Measurements from ENCODE around the gene DFFB. TPM values are rescaled to one million over a fixed set of nuclear protein-coding genes. Genes with fewer than 3 reads are reported as not detected.

Gene DFFB
- total RNA-seq, 2 experiments from 2014 or later = 9.0 to 9.5 TPM

DNA sequence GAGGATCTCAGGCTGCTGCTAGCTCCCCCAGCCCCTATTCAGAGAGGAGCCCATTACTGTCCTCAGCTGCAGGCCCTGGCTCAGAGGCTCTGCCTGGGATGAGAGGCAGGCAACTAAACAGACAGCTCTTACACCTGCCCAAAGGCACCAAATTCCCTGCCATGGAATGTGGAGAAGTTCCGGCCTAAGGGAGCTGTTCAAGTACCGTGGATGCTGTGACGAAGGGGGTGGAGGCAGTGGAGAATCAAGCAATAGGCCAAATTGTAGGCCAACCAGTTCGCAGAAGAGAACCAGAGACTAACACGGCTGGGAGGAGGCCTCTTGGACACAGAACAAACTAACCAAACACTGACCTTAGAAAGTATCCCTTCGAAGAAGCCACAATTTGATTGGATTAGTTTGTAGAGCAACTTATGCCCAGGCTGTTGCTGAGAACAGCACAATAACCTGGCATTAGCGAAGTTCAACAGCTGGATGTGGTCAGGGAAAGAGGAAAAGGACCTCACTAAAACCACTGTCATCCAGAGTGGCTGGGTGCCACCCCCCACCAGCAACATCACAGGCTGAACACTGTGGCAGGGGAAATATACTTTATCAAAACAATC is 39.2 kb downstream of the DFFB start:
- Mint-ChIP-seq H3K27ac (no peak overlapping the region), H3K27me3 (no peaks in the 10 kb centered on the region), H3K36me3 (ENCODE audit: low read depth) (peaks cover 18% of the 10 kb centered on the region), H3K9me3 (peaks cover 6% of the 10 kb centered on the region), H3K4me3 (no peak overlapping the region), H3K4me1 (peaks cover 30% of the 10 kb centered on the region)
- CTCF ChIA-PET = no interaction called here
- DNase-seq = no peak
- POLR2A ChIA-PET = no interaction called here

DNA sequence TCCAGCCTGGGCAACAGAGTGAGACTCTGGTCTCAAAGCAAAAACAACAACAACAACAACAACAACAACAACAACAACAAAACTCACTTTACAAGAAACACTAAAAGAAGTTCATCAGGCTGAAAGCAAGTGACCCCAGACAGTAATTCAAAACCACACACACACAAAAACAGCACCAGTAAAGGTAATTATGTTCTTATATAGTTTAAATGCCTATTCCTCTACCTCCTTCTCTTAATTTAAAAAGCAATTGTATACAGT is 41.1 kb downstream of the DFFB start:
- peaks cover 15% of the 10 kb centered on the region for H3K36me3 Mint-ChIP-seq (ENCODE audit: low read depth)
- H3K4me1 Mint-ChIP-seq = peaks cover 45% of the 10 kb centered on the region
- no peak overlapping the region for H3K27ac Mint-ChIP-seq
- peaks cover 6% of the 10 kb centered on the region for H3K9me3 Mint-ChIP-seq
- POLR2A ChIA-PET = no interaction called here
- no peak for DNase-seq
- no peak overlapping the region for H3K4me3 Mint-ChIP-seq
- CTCF ChIA-PET = interaction anchor here (2.1 kb wide), 1 partner anchor 41 kb away, joined by 10 read pairs; the partner anchor contains the start of genes CEP104 and DFFB
- H3K27me3 Mint-ChIP-seq = no peaks in the 10 kb centered on the region

DNA sequence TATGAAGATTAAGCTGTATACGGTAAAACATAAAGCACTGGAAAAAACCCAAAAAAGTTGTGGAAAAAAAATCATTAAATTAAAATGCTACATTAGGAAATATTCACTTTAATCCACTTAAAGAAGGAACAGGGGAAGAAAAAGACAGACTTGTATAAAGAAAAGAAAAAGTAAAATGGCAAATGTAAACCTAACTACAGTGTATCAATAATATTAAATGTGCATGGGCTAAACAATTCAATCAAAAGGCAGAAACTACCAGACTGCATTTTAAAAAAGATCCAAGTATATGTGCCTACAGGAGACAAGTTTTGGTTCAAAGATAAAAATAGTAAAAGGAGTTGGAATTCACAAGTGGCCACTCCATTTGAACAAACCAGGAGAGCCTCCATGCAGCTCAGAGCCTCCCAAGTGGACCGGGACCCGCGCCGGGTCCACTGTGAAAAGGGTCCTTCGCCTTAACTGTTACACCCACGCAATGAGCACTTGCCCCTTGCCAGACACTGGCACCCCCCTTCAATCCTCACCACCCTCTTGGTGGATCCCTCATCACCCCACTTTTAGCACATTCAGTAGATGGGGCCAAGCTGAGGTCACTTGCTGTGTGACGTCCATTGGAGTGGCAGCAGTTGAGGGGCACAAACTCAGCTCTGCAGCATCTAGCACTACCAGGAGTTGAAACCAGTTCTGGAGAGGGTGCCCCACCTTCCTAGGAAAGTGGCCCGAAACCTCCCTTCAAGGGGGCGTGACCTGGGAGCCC is 41.9 kb downstream of the DFFB start:
- CTCF ChIA-PET = interaction anchor here (0.9 to 2.1 kb wide), 6 partner anchors 8 to 44 kb away, joined by 3 to 10 read pairs (median 4); partner anchors contain the start of genes CEP104 and DFFB
- peak overlapping the region; percentile 94 for H3K4me3 Mint-ChIP-seq
- peaks cover 50% of the 10 kb centered on the region for H3K4me1 Mint-ChIP-seq
- no peak for DNase-seq
- peak overlapping the region; percentile 99 for H3K27ac Mint-ChIP-seq
- peaks cover 15% of the 10 kb centered on the region for H3K36me3 Mint-ChIP-seq (ENCODE audit: low read depth)
- POLR2A ChIA-PET = interaction anchor here (0.9 to 3.2 kb wide), 7 partner anchors 8 to 106 kb away, joined by 3 to 21 read pairs (median 6); partner anchors contain the start of genes CEP104, DFFB and LRRC47
- H3K27me3 Mint-ChIP-seq = no peaks in the 10 kb centered on the region
- H3K9me3 Mint-ChIP-seq = peaks cover 6% of the 10 kb centered on the region

DNA sequence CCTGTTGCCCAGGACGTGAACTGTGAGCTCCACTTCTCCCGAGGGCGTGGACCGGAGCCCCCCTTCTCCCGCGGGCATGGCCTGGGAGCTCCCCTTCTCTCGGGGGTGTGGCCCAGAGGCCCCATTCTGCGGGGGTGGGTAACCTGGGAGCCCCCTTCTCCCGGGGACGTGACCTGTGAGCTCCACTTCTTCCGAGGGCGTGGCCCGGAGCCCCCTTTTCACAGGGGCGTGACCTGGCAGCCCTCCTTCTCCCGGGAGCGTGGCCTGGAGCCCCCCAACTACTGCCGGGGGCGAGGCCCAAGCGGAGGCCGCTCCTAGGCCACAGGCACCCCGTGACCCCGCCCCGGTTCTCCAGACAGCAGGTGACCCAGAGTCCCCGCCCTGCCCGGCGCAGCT is 42.5 kb downstream of the DFFB start:
- DNase-seq = no peak
- H3K4me1 Mint-ChIP-seq = peaks cover 50% of the 10 kb centered on the region
- H3K27me3 Mint-ChIP-seq = no peaks in the 10 kb centered on the region
- H3K4me3 Mint-ChIP-seq = peak overlapping the region; percentile 94
- POLR2A ChIA-PET = interaction anchor here (0.9 to 3.2 kb wide), 8 partner anchors 9 to 106 kb away, joined by 3 to 21 read pairs (median 6); partner anchors contain the start of genes CEP104, DFFB and LRRC47
- peaks cover 6% of the 10 kb centered on the region for H3K9me3 Mint-ChIP-seq
- CTCF ChIA-PET = interaction anchor here (0.9 to 2.1 kb wide), 6 partner anchors 9 to 45 kb away, joined by 3 to 10 read pairs (median 4); partner anchors contain the start of genes CEP104 and DFFB
- peaks cover 15% of the 10 kb centered on the region for H3K36me3 Mint-ChIP-seq (ENCODE audit: low read depth)
- peak overlapping the region; percentile 99 for H3K27ac Mint-ChIP-seq

DNA sequence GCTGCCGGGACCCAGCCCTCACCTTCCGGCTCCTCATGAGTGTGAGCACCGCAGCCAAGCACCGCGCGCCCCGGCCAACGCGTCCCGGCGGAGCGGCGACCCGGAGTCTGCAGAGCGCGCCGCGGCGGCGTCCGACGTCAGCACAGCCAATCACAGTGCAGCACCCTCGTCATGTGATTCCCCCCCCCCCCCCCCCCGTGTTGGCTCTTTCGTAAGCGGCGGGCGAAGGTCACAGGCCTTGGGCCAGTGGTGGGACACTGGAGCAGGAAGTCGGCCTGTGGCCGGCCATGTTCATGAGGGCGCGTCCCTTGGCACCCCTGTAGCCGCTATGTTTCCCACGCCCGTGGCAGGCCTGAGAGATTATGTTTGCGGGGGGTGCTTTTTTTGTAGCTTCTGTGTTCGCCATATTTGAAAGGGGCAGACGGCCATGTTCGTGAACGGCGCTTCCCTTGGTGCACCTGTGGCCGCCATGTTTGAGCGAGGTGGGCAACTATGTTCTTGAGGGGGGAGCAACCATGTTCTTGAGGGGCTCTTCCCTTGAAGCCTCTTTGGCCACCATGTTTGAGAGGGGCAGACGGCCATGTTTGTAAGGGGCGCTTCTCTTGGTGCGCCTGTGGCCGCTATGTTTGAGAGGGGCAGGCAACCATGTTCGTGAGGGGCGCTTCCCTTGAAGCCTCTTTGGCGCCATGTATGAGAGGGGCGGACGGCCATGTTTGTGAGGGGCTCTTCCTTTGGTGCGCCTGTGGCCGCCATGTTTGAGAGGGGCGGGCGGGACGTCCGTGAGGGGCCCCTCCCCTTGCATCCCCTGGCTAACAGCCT is 43.1 kb downstream of the DFFB start, which contains the start of gene C1orf174:
Gene C1orf174 (minus strand): TSS at position 123 of the 819 bp plus-strand sequence. CDS start 86 bp downstream, at position 37.
- Mint-ChIP-seq H3K27ac (peak within 1 kb of the TSS; percentile 99), H3K36me3 (ENCODE audit: low read depth) (peaks cover 15% of the 10 kb centered on the region), H3K9me3 (peaks cover 6% of the 10 kb centered on the region), H3K4me1 (peaks cover 50% of the 10 kb centered on the region), H3K27me3 (no peaks in the 10 kb centered on the region), H3K4me3 (peak within 1 kb of the TSS; percentile 94)
- ChIA-PET POLR2A (interaction anchor here (0.9 to 3.2 kb wide), 8 partner anchors 9 to 107 kb away, joined by 3 to 21 read pairs (median 6); partner anchors contain the start of genes CEP104, DFFB and LRRC47), CTCF (interaction anchor here (0.9 to 2.1 kb wide), 7 partner anchors 9 to 281 kb away, joined by 3 to 10 read pairs (median 3); partner anchors contain the start of genes CEP104 and DFFB)
- DNase-seq = peak; percentile 93

DNA sequence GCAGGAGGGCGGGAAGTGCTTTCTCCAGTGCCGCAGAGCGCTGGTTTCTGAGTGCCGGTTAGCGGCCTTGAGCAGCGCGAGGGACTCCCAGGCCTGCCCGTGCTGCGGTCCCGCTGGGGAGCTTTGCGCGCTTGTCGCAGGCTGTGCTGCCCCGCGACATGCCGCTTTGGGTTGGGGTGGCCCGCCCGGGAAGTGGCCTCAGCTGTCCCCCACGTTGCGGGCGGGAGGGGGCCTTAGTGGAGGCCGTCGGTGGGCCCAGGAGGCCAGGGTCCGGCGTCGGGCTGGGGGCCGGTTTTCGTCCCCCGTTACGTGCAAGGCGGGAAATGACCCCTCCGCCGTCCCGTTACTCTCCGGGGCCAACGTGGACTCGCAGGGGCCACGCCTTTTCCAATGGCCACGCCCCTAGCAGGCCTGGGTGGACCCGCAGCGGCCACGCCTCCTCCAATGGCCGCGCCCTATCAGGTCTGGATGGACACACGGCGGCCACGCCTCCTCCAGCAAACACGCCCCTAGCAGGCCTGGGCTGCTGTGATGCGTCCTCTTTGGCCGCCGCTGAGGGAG is 43.8 kb downstream of the DFFB start:
- peaks cover 6% of the 10 kb centered on the region for H3K9me3 Mint-ChIP-seq
- peak overlapping the region; percentile 94 for H3K4me3 Mint-ChIP-seq
- POLR2A ChIA-PET = interaction anchor here (1.2 to 3.2 kb wide), 5 partner anchors 10 to 105 kb away, joined by 5 to 21 read pairs (median 12); partner anchors contain the start of genes CEP104, DFFB and LRRC47

DNA sequence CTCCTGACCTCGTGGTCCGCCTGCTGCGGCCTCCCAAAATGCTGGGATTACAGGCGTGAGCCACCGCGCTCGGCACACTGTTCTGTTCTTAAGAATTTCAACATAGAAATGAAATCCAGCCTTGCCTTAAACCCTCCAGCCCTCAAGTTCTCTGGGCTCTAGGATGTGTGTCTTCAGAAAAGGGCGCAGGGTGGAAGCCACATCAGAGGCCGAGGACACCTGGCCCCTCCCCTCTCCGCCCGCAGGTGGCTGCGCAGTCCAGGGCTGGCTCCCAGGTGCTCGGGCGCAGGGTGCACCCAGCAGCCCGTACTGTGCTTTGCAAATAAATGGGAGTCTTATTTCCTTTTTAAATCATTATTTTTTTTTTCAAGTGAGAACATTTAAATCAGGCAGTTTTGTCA is 44.8 kb downstream of the DFFB start:
- peak overlapping the region; percentile 94 for H3K4me3 Mint-ChIP-seq
- no peaks in the 10 kb centered on the region for H3K27me3 Mint-ChIP-seq
- peaks cover 6% of the 10 kb centered on the region for H3K9me3 Mint-ChIP-seq
- POLR2A ChIA-PET = interaction anchor here (1.7 to 3.1 kb wide), 3 partner anchors 11 to 45 kb away, joined by 7 to 21 read pairs (median 12); partner anchors contain the start of genes CEP104 and DFFB
- DNase-seq = peak; percentile 29
- CTCF ChIA-PET = interaction anchor here (1.1 to 2.8 kb wide), 4 partner anchors 10 to 45 kb away, joined by 3 to 9 read pairs (median 4); partner anchors contain the start of genes CEP104 and DFFB
- H3K36me3 Mint-ChIP-seq (ENCODE audit: low read depth) = peaks cover 7% of the 10 kb centered on the region
- H3K4me1 Mint-ChIP-seq = peaks cover 56% of the 10 kb centered on the region
- peak overlapping the region; percentile 99 for H3K27ac Mint-ChIP-seq

More for the DNA sequence above, 43.8 kb downstream of the DFFB start:
- H3K36me3 Mint-ChIP-seq (ENCODE audit: low read depth) = peaks cover 15% of the 10 kb centered on the region
- DNase-seq = peak; percentile 92
- CTCF ChIA-PET = interaction anchor here (1.1 to 2.8 kb wide), 4 partner anchors 10 to 281 kb away, joined by 3 to 9 read pairs (median 4); partner anchors contain the start of genes CEP104 and DFFB
- no peaks in the 10 kb centered on the region for H3K27me3 Mint-ChIP-seq
- peaks cover 54% of the 10 kb centered on the region for H3K4me1 Mint-ChIP-seq
- peak overlapping the region; percentile 99 for H3K27ac Mint-ChIP-seq

DNA sequence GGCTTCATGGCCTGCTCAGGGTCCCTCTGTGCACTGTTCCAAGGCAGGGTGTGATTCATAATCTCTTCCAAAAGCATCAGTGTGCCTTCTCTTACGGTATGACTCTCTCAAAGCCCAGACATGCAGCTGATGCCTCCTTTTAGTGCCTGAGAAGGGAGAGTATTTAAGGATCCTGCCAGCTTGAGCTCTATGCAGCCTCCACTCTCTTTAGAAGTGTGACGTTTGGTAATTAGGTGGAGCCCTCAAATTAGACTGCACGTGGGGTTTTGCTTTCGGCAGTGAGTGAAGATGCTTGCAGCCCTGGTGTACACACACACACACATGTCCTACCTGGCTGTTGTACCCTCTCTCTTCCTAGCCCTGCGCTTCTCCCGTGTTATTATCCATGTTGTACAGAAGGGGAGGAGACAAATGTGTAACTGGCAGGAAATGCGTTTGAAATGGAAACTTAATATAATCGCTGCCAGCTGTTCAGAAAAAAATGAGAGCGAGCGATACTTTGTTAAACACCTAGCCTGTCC is 45.4 kb downstream of the DFFB start:
- peak; percentile 31 for DNase-seq
- Mint-ChIP-seq H3K4me1 (peaks cover 56% of the 10 kb centered on the region), H3K4me3 (peak overlapping the region; percentile 5), H3K9me3 (peaks cover 4% of the 10 kb centered on the region), H3K36me3 (ENCODE audit: low read depth) (peaks cover 4% of the 10 kb centered on the region), H3K27me3 (no peaks in the 10 kb centered on the region), H3K27ac (peak overlapping the region; percentile 99)
- CTCF ChIA-PET = interaction anchor here (1.0 to 2.8 kb wide), 4 partner anchors 9 to 127 kb away, joined by 3 to 9 read pairs (median 4); partner anchors contain the start of genes CEP104 and DFFB
- POLR2A ChIA-PET = interaction anchor here (1.7 to 2.3 kb wide), 2 partner anchors 12 to 45 kb away, joined by 7 to 12 read pairs; partner anchors contain the start of genes CEP104 and DFFB

DNA sequence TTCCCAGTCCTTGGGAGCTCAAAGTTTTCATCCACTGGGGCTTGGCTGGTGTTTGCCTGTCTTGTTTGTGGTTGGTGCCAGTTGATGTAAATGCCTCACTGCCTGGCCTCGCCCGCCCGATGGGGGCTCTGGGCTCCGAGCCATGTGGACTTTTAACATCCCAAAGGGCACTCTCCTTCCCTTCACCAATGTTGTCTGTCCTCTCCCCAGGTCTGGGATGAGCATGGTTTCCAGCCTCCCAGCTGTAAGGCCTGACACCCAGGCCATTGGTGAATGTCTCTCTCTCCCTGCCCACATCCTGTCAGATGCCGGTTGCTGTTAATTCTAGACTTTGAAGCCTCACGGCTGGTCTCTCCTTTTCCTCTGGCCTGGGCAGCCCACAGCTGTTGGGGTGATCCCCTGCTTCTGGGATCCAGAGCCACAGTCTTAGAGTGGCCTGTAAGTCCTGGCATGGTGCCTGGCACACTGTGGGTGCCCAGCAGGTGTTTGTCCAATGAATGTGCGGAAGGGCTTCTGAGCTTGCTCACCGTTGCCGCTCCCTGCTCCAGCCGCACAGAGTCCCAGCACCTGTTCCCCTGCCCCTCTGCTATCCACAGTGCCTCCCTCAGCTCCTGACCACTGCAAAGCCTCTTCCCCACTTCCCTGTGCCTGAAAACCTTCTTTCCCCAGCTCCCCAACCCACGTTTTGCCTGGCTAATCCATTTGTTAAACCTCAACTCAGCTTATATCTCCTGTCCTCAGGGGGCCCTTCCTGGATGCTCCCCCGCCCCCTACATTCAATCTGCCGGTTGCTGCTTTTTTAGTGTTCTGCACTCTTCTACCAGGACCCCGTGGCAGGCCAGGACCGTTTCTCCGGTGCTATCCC is 46.1 kb downstream of the DFFB start:
- ChIA-PET CTCF (interaction anchor here (1.0 to 2.8 kb wide), 4 partner anchors 9 to 127 kb away, joined by 3 to 9 read pairs (median 4); partner anchors contain the start of genes CEP104 and DFFB), POLR2A (interaction anchor here (1.7 to 2.3 kb wide), 2 partner anchors 13 to 46 kb away, joined by 7 to 12 read pairs; partner anchors contain the start of genes CEP104 and DFFB)
- H3K9me3 Mint-ChIP-seq = no peaks in the 10 kb centered on the region
- H3K4me3 Mint-ChIP-seq = no peak overlapping the region
- no peaks in the 10 kb centered on the region for H3K27me3 Mint-ChIP-seq
- H3K4me1 Mint-ChIP-seq = peaks cover 49% of the 10 kb centered on the region
- peak; percentile 47 for DNase-seq
- H3K27ac Mint-ChIP-seq = peak overlapping the region; percentile 99
- H3K36me3 Mint-ChIP-seq (ENCODE audit: low read depth) = no peaks in the 10 kb centered on the region

DNA sequence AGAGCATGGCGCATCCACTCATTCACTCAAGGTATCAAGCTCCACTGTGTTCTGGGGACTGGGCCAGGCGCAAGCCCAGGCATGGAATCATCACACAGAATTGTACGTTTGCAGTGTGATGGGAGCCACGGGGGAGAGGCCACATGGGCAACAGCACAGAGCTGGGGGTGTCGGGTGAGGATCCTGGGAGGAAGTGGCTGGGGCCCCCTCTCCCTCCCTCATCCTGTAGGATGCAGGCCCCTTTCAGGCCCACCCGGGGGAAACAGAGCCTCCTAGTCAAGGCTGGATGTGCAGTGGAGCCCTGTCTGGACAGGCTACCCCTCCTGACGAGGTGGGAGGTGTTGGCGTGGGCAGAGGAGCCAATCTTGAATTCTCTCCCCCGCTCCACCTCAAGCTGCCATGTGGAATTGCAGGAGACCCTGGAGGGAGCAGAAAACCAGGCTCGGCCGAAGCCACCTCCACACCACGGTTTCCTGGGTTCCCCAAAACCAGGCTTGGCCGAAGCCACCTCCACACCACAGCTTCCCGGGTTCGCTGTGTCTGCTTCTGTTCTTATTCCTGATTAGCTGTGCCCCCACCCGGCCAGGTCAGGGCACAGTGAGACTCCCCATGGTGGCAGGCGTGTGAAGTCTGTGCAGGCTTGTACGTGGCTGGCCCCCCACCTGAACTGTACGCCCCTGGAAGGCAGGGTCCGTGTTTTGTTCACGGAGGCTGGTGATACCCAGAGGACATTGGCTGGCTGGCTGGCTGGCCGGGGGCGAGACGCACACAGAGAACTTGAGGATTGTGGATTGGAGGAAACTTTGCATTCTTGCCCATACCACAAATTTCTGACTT is 46.9 kb downstream of the DFFB start:
- Mint-ChIP-seq H3K4me1 (peaks cover 41% of the 10 kb centered on the region), H3K27me3 (no peaks in the 10 kb centered on the region), H3K9me3 (no peaks in the 10 kb centered on the region), H3K4me3 (no peak overlapping the region), H3K27ac (peak overlapping the region; percentile 23), H3K36me3 (ENCODE audit: low read depth) (no peaks in the 10 kb centered on the region)
- POLR2A ChIA-PET = interaction anchor here (2.3 kb wide), 1 partner anchor 47 kb away, joined by 12 read pairs; the partner anchor contains the start of genes CEP104 and DFFB
- CTCF ChIA-PET = no interaction called here
- DNase-seq = no peak

Measured in activated CD4-positive, alpha-beta memory T cell treated with anti-CD3 and anti-CD28 coated beads, Interleukin-2, amount 10 ng/mL, durations not matched to agents 7 days and 5 days (primary cell).